ENCODE measurements around the gene DDX31. TPM values are rescaled to one million over a fixed set of nuclear protein-coding genes. Genes with fewer than 3 reads are reported as not detected.

The DDX31 gene
- total and polyA plus RNA-seq, 2 experiments from 2014 or later: 7.3 to 13.1 TPM

GRCh38 chr9:132557159-132557558 lies 112.6 kb downstream of the DDX31 start:
- Histone ChIP-seq H3K27me3 (peaks cover 6% of the 10 kb centered on the region), H3K36me3 (replicated peaks; ENCODE audit: insufficient read depth, low read depth) (no peaks in the 10 kb centered on the region), H3K4me1 (ENCODE audit: insufficient read depth) (no peaks in the 10 kb centered on the region), H3K9me3 (ENCODE audit: low read depth) (no peaks in the 10 kb centered on the region), H4K20me1 (ENCODE audit: insufficient read depth, poor library complexity, severe bottlenecking) (no peaks in the 10 kb centered on the region), H3K79me2 (no peaks in the 10 kb centered on the region), H3K27ac (no peak overlapping the region), H3K9me2 (replicated peaks; ENCODE audit: insufficient read depth) (no peaks in the 10 kb centered on the region), H3K4me3 (no peak overlapping the region), H2AFZ (no peak overlapping the region), H3K4me2 (no peak overlapping the region)
- WGBS (ENCODE audit: low lambda C conversion rate, missing lambda C conversion rate): 95% methylated on average over 15 of the region's 15 CpGs
- TF ChIP-seq, protein P1, sequence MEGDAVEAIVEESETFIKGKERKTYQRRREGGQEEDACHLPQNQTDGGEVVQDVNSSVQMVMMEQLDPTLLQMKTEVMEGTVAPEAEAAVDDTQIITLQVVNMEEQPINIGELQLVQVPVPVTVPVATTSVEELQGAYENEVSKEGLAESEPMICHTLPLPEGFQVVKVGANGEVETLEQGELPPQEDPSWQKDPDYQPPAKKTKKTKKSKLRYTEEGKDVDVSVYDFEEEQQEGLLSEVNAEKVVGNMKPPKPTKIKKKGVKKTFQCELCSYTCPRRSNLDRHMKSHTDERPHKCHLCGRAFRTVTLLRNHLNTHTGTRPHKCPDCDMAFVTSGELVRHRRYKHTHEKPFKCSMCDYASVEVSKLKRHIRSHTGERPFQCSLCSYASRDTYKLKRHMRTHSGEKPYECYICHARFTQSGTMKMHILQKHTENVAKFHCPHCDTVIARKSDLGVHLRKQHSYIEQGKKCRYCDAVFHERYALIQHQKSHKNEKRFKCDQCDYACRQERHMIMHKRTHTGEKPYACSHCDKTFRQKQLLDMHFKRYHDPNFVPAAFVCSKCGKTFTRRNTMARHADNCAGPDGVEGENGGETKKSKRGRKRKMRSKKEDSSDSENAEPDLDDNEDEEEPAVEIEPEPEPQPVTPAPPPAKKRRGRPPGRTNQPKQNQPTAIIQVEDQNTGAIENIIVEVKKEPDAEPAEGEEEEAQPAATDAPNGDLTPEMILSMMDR (IDR thresholded peaks at IDR 0.05; ENCODE audit: poor library complexity): no peak
- TF ChIP-seq EZH2phosphoT487 (IDR thresholded peaks at IDR 0.05; ENCODE audit: low read depth, severe bottlenecking, unreplicated experiment) (no peak), EZH2 (IDR thresholded peaks at IDR 0.05; ENCODE audit: borderline replicate concordance) (no peak)
- DNase-seq (ENCODE audit: low spot score): no peak

DNA sequence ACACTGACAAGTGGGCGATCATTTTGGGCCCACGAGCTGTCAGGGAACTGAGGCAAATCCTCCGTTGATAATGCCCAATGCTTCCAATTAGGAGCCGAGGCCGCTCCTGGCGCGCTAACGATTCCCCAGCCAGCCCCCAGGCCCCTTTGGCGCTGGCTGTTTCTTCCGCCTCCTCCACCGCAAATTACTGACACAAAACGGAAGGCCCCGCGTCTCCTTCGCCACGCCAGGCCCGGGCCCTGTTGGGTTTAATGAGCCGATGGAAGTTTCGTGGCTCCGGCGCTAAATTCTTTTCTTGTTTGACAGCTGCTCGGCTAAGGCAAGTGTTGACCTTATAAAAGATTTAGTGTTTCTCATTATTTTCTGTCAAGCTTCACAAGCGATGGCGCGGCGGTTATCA lies 113.1 kb downstream of the DDX31 start:
- DNase-seq (ENCODE audit: low spot score): no peak
- TF ChIP-seq EZH2phosphoT487 (IDR thresholded peaks at IDR 0.05; ENCODE audit: low read depth, severe bottlenecking, unreplicated experiment) (no peak), EZH2 (IDR thresholded peaks at IDR 0.05; ENCODE audit: borderline replicate concordance) (no peak)
- TF ChIP-seq, protein P1 (IDR thresholded peaks at IDR 0.05; ENCODE audit: poor library complexity): no peak
- WGBS (ENCODE audit: low lambda C conversion rate, missing lambda C conversion rate): 96% methylated on average over 19 of the region's 26 CpGs
- no peaks in the 10 kb centered on the region for H3K4me1 ChIP-seq (ENCODE audit: insufficient read depth)
- H3K4me2 ChIP-seq: no peak overlapping the region
- H3K4me3 ChIP-seq: no peak overlapping the region
- H4K20me1 ChIP-seq (ENCODE audit: insufficient read depth, poor library complexity, severe bottlenecking): no peaks in the 10 kb centered on the region
- H3K79me2 ChIP-seq: no peaks in the 10 kb centered on the region
- H3K27ac ChIP-seq: no peak overlapping the region
- no peak overlapping the region for H2AFZ ChIP-seq
- H3K27me3 ChIP-seq: peaks cover 5% of the 10 kb centered on the region
- no peaks in the 10 kb centered on the region for H3K9me2 ChIP-seq (replicated peaks; ENCODE audit: insufficient read depth)
- H3K9me3 ChIP-seq (ENCODE audit: low read depth): no peaks in the 10 kb centered on the region
- H3K36me3 ChIP-seq (replicated peaks; ENCODE audit: insufficient read depth, low read depth): no peaks in the 10 kb centered on the region

- Histone ChIP-seq H3K4me1 (ENCODE audit: insufficient read depth) (no peaks in the 10 kb centered on the region), H4K20me1 (ENCODE audit: insufficient read depth, poor library complexity, severe bottlenecking) (no peaks in the 10 kb centered on the region), H2AFZ (no peak overlapping the region), H3K27me3 (peaks cover 5% of the 10 kb centered on the region), H3K9me3 (ENCODE audit: low read depth) (no peaks in the 10 kb centered on the region), H3K4me3 (no peak overlapping the region), H3K36me3 (replicated peaks; ENCODE audit: insufficient read depth, low read depth) (no peaks in the 10 kb centered on the region), H3K27ac (no peak overlapping the region), H3K4me2 (no peak overlapping the region), H3K79me2 (no peaks in the 10 kb centered on the region), H3K9me2 (replicated peaks; ENCODE audit: insufficient read depth) (no peaks in the 10 kb centered on the region)
- TF ChIP-seq EZH2phosphoT487 (IDR thresholded peaks at IDR 0.05; ENCODE audit: low read depth, severe bottlenecking, unreplicated experiment) (no peak), EZH2 (IDR thresholded peaks at IDR 0.05; ENCODE audit: borderline replicate concordance) (no peak)
- TF ChIP-seq, protein P1 (IDR thresholded peaks at IDR 0.05; ENCODE audit: poor library complexity): no peak
- DNase-seq (ENCODE audit: low spot score): no peak
- WGBS (ENCODE audit: low lambda C conversion rate, missing lambda C conversion rate): 83% methylated on average over 4 of the region's 6 CpGs
Measured at GRCh38 chr9:132556235-132556634, 113.5 kb downstream of the DDX31 start.

DNA sequence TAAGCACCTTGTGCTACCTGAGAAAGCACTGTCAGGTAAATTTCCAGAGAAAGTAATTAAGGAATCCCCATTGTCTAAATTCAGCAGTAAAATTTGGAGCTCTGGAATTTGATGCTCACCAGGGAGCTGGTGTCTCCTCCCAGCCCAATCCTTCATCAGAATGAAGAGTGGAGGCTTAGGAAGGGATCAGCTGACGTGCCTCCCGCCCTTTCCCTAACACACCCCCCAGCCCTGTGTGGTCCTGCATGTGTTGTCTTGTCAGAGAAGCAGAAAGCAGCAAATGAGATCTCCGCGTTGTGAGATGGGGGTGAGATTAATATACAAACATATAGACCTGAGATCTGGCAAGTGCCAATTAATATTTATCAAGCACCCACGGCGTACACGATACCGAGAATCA lies 114.3 kb downstream of the DDX31 start:
- Histone ChIP-seq H3K4me3 (no peak overlapping the region), H3K9me3 (ENCODE audit: low read depth) (no peaks in the 10 kb centered on the region)
- WGBS (ENCODE audit: low lambda C conversion rate, missing lambda C conversion rate): 75% methylated on average over 8 of the region's 8 CpGs

More for the DNA sequence above, 114.3 kb downstream of the DDX31 start:
- no peaks in the 10 kb centered on the region for H3K9me2 ChIP-seq (replicated peaks; ENCODE audit: insufficient read depth)
- no peak overlapping the region for H3K27ac ChIP-seq
- TF ChIP-seq EZH2phosphoT487 (IDR thresholded peaks at IDR 0.05; ENCODE audit: low read depth, severe bottlenecking, unreplicated experiment) (no peak), EZH2 (IDR thresholded peaks at IDR 0.05; ENCODE audit: borderline replicate concordance) (no peak)
- TF ChIP-seq, protein P1 (IDR thresholded peaks at IDR 0.05; ENCODE audit: poor library complexity): no peak
- peaks cover 5% of the 10 kb centered on the region for H3K27me3 ChIP-seq
- DNase-seq (ENCODE audit: low spot score): no peak
- no peak overlapping the region for H2AFZ ChIP-seq
- H3K4me2 ChIP-seq: no peak overlapping the region
- H3K36me3 ChIP-seq (replicated peaks; ENCODE audit: insufficient read depth, low read depth): no peaks in the 10 kb centered on the region
- H4K20me1 ChIP-seq (ENCODE audit: insufficient read depth, poor library complexity, severe bottlenecking): no peaks in the 10 kb centered on the region
- no peaks in the 10 kb centered on the region for H3K4me1 ChIP-seq (ENCODE audit: insufficient read depth)
- no peaks in the 10 kb centered on the region for H3K79me2 ChIP-seq

All from hepatocyte (in vitro differentiated cells).